ENCODE measurements around the gene SYNE2. TPM values are rescaled to one million over a fixed set of nuclear protein-coding genes. Genes with fewer than 3 reads are reported as not detected.
A peak's percentile ranks its signal among the peaks of the same experiment; 100 is the strongest.

The SYNE2 gene
- total and polyA plus RNA-seq, 4 experiments from 2014 or later: 14.2 to 280 (median 189) TPM

DNA sequence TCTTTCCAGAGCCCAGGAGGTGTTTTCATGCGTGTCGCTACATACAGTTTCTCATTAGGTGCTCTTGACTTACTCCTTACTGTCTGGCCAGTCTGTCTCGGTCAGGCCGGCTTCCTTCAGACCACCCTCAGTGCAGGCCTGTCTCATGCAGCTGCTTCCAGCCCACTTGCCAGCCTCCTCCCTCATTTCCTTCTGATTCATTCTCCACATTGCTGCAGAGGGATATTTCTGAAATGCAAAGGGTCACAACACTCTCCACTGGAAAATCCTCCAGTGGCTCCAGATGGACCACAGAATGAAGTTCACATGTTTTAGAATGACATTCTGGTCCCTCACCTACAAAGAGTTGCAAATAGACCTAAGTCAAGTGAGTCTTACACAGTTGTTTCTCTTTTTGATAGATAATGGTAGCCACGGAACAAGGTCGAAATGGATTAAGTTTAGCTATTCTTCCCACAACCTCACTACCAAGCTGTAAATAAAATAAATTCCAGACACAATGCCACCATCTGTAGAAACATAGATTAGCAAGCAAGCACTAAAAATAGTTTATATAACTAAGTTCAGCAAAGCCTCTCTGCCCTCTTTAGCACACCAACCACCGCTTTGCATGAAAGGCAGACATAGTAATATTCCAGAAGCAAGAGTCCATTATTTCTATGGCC, 294.5 kb downstream of the SYNE2 start:
- CTCF ChIA-PET (ENCODE audit: partially characterized antibody): interaction anchor here (1.1 kb wide), 1 partner anchor 21 kb away, joined by 3 read pairs; no protein-coding TSS in a partner anchor
- H3K4me1 Mint-ChIP-seq: no peaks in the 10 kb centered on the region

GRCh38 chr14:64149921-64150320, 297.1 kb downstream of the SYNE2 start:
- H3K27ac ChIP-seq (ENCODE audit: low read depth, low read length): no peak overlapping the region
- intact Hi-C loops (cut with micrococcal nuclease): no loop called here
- no peaks in the 10 kb centered on the region for H3K9me3 ChIP-seq (ENCODE audit: control insufficient read depth in 1 of 2, low read length in 2 of 2)
- no peaks in the 10 kb centered on the region for H3K4me1 ChIP-seq (ENCODE audit: insufficient read depth, low read length)
- no peak for DNase-seq
- ChIA-PET POLR2A (ENCODE audit: partially characterized antibody) (interaction anchor here (1.2 kb wide), 1 partner anchor 8 kb away, joined by 3 read pairs; no protein-coding TSS in a partner anchor), CTCF (ENCODE audit: partially characterized antibody) (interaction anchor here (0.6 kb wide), 1 partner anchor 658 kb away, joined by 3 read pairs; no protein-coding TSS in a partner anchor)
- Mint-ChIP-seq H3K36me3 (peaks cover 60 to 71% of the 10 kb centered on the region in 2 donors), H3K4me1 (no peaks in the 10 kb centered on the region), H3K9me3 (no peaks in the 10 kb centered on the region), H3K27me3 (no peaks in the 10 kb centered on the region), H3K4me3 (no peak overlapping the region), H3K27ac (peak overlapping the region in 1 of 7 donors; percentile 53)
- peaks cover 46% of the 10 kb centered on the region for H3K36me3 ChIP-seq (ENCODE audit: insufficient read depth, low read length)
- no peaks in the 10 kb centered on the region for H3K27me3 ChIP-seq (ENCODE audit: insufficient read depth, low read length)
- no peak overlapping the region for H3K4me3 ChIP-seq (ENCODE audit: low read length in 2 of 2)

More for the DNA sequence above, 294.5 kb downstream of the SYNE2 start:
- Mint-ChIP-seq H3K9me3 (no peaks in the 10 kb centered on the region), H3K27me3 (no peaks in the 10 kb centered on the region), H3K27ac (peak overlapping the region in 1 of 7 donors; percentile 6), H3K36me3 (peaks cover 57 to 74% of the 10 kb centered on the region in 2 donors), H3K4me3 (no peak overlapping the region)
- H3K36me3 ChIP-seq (ENCODE audit: insufficient read depth, low read length): peaks cover 61% of the 10 kb centered on the region
- POLR2A ChIA-PET (ENCODE audit: partially characterized antibody): no interaction called here
- no peaks in the 10 kb centered on the region for H3K4me1 ChIP-seq (ENCODE audit: insufficient read depth, low read length)
- H3K9me3 ChIP-seq (ENCODE audit: control insufficient read depth in 1 of 2, low read length in 2 of 2): no peaks in the 10 kb centered on the region
- H3K27ac ChIP-seq (ENCODE audit: low read depth, low read length): no peak overlapping the region
- no peak for DNase-seq
- H3K4me3 ChIP-seq (ENCODE audit: low read length in 2 of 2): no peak overlapping the region
- H3K27me3 ChIP-seq (ENCODE audit: insufficient read depth, low read length): no peaks in the 10 kb centered on the region
- intact Hi-C loops (cut with micrococcal nuclease): no loop called here

DNA sequence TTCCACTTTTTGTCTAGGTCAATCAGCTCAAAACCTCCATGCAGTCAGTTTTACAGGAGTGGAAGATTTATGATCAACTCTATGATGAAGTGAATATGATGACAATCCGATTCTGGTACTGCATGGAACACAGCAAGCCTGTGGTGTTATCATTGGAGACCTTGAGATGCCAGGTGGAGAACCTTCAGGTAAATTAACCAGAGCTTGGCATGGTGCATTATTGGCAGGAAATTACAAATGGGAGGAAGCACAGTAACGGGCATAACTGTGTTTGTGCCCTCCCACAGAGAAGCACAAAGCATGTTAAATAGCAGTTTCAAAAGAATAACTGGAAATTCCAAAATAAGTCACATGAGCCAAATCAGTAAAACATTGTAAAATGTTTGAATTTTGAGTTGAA, 305.8 kb downstream of the SYNE2 start:
- Histone ChIP-seq H3K4me3 (ENCODE audit: low read length in 2 of 2) (no peak overlapping the region), H3K27ac (ENCODE audit: low read depth, low read length) (no peak overlapping the region), H3K4me1 (ENCODE audit: insufficient read depth, low read length) (no peaks in the 10 kb centered on the region), H3K36me3 (ENCODE audit: insufficient read depth, low read length) (peaks cover 48% of the 10 kb centered on the region), H3K9me3 (ENCODE audit: control insufficient read depth in 1 of 2, low read length in 2 of 2) (no peaks in the 10 kb centered on the region), H3K27me3 (ENCODE audit: insufficient read depth, low read length) (no peaks in the 10 kb centered on the region)
- Mint-ChIP-seq H3K27ac (peak overlapping the region in 3 of 7 donors; percentile 2 to 63 (median 62)), H3K4me3 (no peak overlapping the region), H3K9me3 (no peaks in the 10 kb centered on the region), H3K36me3 (peaks cover 69 to 84% of the 10 kb centered on the region in 2 donors), H3K27me3 (no peaks in the 10 kb centered on the region), H3K4me1 (no peaks in the 10 kb centered on the region)
- intact Hi-C loops (cut with micrococcal nuclease): no loop called here
- ChIA-PET POLR2A (ENCODE audit: partially characterized antibody) (no interaction called here), CTCF (ENCODE audit: partially characterized antibody) (no interaction called here)
- DNase-seq: no peak

GRCh38 chr14:64159588-64159987, 306.8 kb downstream of the SYNE2 start:
- H3K36me3 ChIP-seq (ENCODE audit: insufficient read depth, low read length): peaks cover 51% of the 10 kb centered on the region
- H3K9me3 ChIP-seq (ENCODE audit: control insufficient read depth in 1 of 2, low read length in 2 of 2): no peaks in the 10 kb centered on the region
- intact Hi-C loops (cut with micrococcal nuclease): no loop called here
- no peaks in the 10 kb centered on the region for H3K27me3 ChIP-seq (ENCODE audit: insufficient read depth, low read length)
- POLR2A ChIA-PET (ENCODE audit: partially characterized antibody): no interaction called here
- H3K4me1 ChIP-seq (ENCODE audit: insufficient read depth, low read length): no peaks in the 10 kb centered on the region
- no peak overlapping the region for H3K4me3 ChIP-seq (ENCODE audit: low read length in 2 of 2)
- H3K36me3 Mint-ChIP-seq: peaks cover 68 to 85% of the 10 kb centered on the region in 2 donors
- H3K27ac ChIP-seq (ENCODE audit: low read depth, low read length): no peak overlapping the region
- H3K4me3 Mint-ChIP-seq: no peak overlapping the region
- H3K9me3 Mint-ChIP-seq: no peaks in the 10 kb centered on the region
- H3K27me3 Mint-ChIP-seq: no peaks in the 10 kb centered on the region
- no peak for DNase-seq
- no peaks in the 10 kb centered on the region for H3K4me1 Mint-ChIP-seq
- H3K27ac Mint-ChIP-seq: no peak overlapping the region
- CTCF ChIA-PET (ENCODE audit: partially characterized antibody): interaction anchor here (1.0 kb wide), 1 partner anchor 135 kb away, joined by 3 read pairs; no protein-coding TSS in a partner anchor

DNA sequence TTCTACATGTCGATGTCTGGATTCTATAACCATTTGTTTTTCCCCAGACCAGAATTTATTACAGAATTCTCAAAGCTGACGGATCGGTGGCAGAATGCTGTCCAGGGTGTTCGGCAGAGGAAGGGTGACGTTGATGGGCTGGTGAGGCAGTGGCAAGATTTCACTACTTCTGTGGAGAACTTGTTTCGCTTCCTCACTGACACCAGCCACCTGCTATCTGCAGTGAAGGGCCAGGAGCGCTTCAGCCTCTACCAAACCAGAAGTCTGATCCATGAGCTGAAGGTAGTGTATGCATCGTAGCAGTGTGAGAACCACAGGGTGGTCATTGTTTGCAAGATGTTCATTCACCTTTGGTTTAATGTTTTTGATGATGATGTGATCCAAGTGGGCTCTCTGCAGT, 317.4 kb downstream of the SYNE2 start:
- H3K27me3 Mint-ChIP-seq: no peaks in the 10 kb centered on the region
- H3K36me3 Mint-ChIP-seq: peaks cover 63 to 76% of the 10 kb centered on the region in 2 donors
- H3K4me1 ChIP-seq (ENCODE audit: insufficient read depth, low read length): no peaks in the 10 kb centered on the region
- no peaks in the 10 kb centered on the region for H3K9me3 Mint-ChIP-seq
- peaks cover 0 to 8% (median 3%) of the 10 kb centered on the region in 4 donors for H3K4me1 Mint-ChIP-seq
- no peaks in the 10 kb centered on the region for H3K9me3 ChIP-seq (ENCODE audit: control insufficient read depth in 1 of 2, low read length in 2 of 2)
- H3K27ac ChIP-seq (ENCODE audit: low read depth, low read length): no peak overlapping the region
- H3K27me3 ChIP-seq (ENCODE audit: insufficient read depth, low read length): no peaks in the 10 kb centered on the region
- no peak overlapping the region for H3K4me3 Mint-ChIP-seq
- POLR2A ChIA-PET (ENCODE audit: partially characterized antibody): no interaction called here
- H3K27ac Mint-ChIP-seq: no peak overlapping the region
- CTCF ChIA-PET (ENCODE audit: partially characterized antibody): interaction anchor here (0.6 to 1.1 kb wide), 2 partner anchors 135 to 333 kb away, joined by 3 to 4 read pairs; no protein-coding TSS in a partner anchor
- intact Hi-C loops (cut with micrococcal nuclease): no loop called here
- DNase-seq: no peak
- H3K36me3 ChIP-seq (ENCODE audit: insufficient read depth, low read length): peaks cover 54% of the 10 kb centered on the region
- no peak overlapping the region for H3K4me3 ChIP-seq (ENCODE audit: low read length in 2 of 2)

DNA sequence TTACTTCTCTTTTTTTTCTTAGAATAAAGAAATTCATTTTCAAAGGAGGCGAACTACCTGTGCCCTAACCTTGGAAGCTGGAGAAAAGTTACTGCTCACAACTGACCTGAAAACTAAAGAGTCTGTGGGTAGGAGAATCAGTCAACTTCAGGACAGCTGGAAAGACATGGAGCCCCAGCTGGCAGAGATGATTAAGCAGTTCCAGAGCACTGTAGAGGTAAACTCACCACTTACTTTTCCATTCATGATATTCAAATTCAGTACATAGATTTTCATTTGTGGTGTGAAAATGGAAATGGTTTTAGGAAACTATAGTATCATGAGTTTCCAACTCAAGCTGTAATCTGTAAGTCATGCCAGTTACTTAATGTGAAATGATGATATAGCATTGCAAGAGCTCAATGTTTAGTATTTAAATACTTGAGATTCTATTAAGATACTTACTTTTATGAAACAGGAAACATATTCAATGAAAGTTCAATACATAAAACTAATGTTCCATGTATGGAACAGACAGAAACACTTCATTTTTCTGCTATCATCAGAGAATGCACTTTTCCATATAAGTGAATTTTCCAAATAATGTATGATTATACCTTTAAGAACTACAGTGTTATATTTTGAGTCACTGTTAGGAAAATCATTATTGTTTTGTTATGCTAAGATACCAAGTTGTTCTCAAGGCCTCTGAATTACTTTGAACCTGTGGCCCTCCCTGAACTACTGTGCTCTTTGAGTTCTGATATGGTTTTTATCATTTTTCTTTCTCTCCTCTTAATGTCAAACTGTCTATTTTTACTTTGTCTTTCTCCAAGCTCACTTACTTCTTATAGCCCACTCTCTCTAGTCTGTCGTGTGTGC, 322.3 kb downstream of the SYNE2 start:
- Mint-ChIP-seq H3K27ac (peak overlapping the region in 6 of 7 donors; percentile 5 to 77 (median 34)), H3K4me1 (peaks cover 0 to 18% (median 6%) of the 10 kb centered on the region in 4 donors), H3K36me3 (peaks cover 51 to 74% of the 10 kb centered on the region in 2 donors), H3K9me3 (no peaks in the 10 kb centered on the region), H3K27me3 (no peaks in the 10 kb centered on the region), H3K4me3 (no peak overlapping the region)
- H3K4me3 ChIP-seq (ENCODE audit: low read length in 2 of 2): no peak overlapping the region
- peaks cover 32% of the 10 kb centered on the region for H3K36me3 ChIP-seq (ENCODE audit: insufficient read depth, low read length)
- no peaks in the 10 kb centered on the region for H3K4me1 ChIP-seq (ENCODE audit: insufficient read depth, low read length)
- intact Hi-C loops (cut with micrococcal nuclease): no loop called here
- no peaks in the 10 kb centered on the region for H3K27me3 ChIP-seq (ENCODE audit: insufficient read depth, low read length)
- CTCF ChIA-PET (ENCODE audit: partially characterized antibody): interaction anchor here (1.2 kb wide), 1 partner anchor 128 kb away, joined by 3 read pairs; no protein-coding TSS in a partner anchor
- no peak overlapping the region for H3K27ac ChIP-seq (ENCODE audit: low read depth, low read length)
- no peak for DNase-seq
- H3K9me3 ChIP-seq (ENCODE audit: control insufficient read depth in 1 of 2, low read length in 2 of 2): no peaks in the 10 kb centered on the region
- POLR2A ChIA-PET (ENCODE audit: partially characterized antibody): no interaction called here

DNA sequence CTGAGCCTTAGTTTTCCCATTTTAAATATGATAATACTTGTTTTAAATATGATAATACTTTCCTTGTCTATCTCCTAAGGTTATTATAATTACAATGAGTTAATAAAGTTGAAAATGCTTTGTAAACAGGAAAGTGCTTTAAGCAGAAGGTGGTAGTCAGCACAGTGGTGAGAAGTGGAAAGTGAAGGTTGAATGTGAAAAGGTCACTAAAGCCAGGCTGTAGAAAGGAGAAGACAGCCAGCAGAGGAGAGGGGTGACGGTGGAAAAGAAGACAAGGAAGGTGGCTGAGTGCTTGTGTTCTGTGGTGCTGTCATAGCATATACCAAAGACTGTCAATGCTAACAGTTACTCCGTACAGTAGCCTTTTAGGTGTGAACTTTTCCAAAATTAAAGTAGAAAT, 323.5 kb downstream of the SYNE2 start:
- Histone ChIP-seq H3K4me3 (ENCODE audit: low read length in 2 of 2) (no peak overlapping the region), H3K36me3 (ENCODE audit: insufficient read depth, low read length) (peaks cover 29% of the 10 kb centered on the region), H3K27ac (ENCODE audit: low read depth, low read length) (no peak overlapping the region), H3K9me3 (ENCODE audit: control insufficient read depth in 1 of 2, low read length in 2 of 2) (no peaks in the 10 kb centered on the region), H3K4me1 (ENCODE audit: insufficient read depth, low read length) (no peaks in the 10 kb centered on the region), H3K27me3 (ENCODE audit: insufficient read depth, low read length) (no peaks in the 10 kb centered on the region)
- Mint-ChIP-seq H3K27me3 (no peaks in the 10 kb centered on the region), H3K36me3 (peaks cover 49 to 74% of the 10 kb centered on the region in 2 donors), H3K4me3 (no peak overlapping the region), H3K9me3 (no peaks in the 10 kb centered on the region), H3K4me1 (peaks cover 0 to 18% (median 6%) of the 10 kb centered on the region in 4 donors), H3K27ac (peak overlapping the region in 4 of 7 donors; percentile 23 to 86 (median 63))
- intact Hi-C loops (cut with micrococcal nuclease): no loop called here
- POLR2A ChIA-PET (ENCODE audit: partially characterized antibody): interaction anchor here (0.7 kb wide), 1 partner anchor 20 kb away, joined by 3 read pairs; no protein-coding TSS in a partner anchor
- no peak for DNase-seq
- CTCF ChIA-PET (ENCODE audit: partially characterized antibody): no interaction called here
